ENCODE results near the gene TIMP2. TPM values are rescaled to one million over a fixed set of nuclear protein-coding genes. Genes with fewer than 3 reads are reported as not detected.
A peak's percentile ranks its signal among the peaks of the same experiment; 100 is the strongest.

TIMP2 gene
- total and polyA plus RNA-seq, 2 of the 13 experiments (the other 11 are each of a cell fraction or from before 2014, with no cell fraction given), result 3.8 to 8.5 TPM

DNA sequence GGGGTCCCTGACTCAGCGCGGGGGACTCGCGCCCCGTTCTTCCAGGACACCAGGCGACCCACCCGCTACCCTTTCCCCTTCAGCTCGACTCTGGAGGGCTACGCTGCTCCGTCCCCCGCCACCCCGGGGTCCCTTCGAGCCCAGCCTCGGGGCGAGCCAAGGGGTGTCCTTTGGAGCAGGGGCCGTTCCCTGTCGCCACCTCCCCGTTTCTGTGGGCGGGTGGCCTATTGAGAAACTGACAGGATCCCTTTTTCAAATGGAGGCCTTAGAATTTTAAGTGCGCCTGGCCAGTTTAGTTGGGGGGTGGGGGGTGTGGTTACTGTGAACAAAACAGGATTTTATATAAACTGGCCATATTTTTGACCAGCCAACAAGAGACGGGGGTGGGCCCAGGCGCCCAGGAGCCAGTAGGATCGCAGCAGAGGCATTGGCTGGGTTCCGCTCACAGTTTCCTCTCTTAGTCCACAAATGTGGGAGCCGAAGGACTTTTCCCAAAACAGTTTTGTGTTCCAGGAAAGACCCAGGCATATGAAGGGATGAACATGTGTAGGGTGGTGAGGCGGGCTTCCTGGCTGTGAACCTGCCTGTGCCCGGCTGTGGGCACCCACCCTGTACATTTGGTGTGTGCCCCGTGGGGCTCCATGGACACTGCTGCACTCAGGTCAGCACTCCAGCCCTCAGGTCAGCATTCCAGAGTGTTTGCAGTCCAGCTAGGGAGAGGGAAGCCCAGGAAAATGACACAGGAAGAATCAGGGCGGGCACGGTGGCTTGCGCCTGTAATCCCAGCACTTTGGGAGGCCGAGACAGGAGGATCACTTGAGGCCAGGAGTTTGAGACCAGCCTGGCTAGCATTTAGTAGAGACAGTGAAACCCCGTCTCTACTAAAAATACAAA, 722 bp upstream of the TIMP2 start (continued):
- TF ChIP-seq AGO1 (IDR thresholded peaks at IDR 0.05; ENCODE audit: low read depth, low read length, poor library complexity, severe bottlenecking) (no peak), ZNF549 (CRISPR knock-in tag; IDR thresholded peaks at IDR 0.05) (no peak), TMF1 (CRISPR knock-in tag; IDR thresholded peaks at IDR 0.05; ENCODE audit: low read depth) (no peak), ZFX (CRISPR knock-in tag; IDR thresholded peaks at IDR 0.05; ENCODE audit: low read depth) (peak; percentile 64), PHF8 (CRISPR knock-in tag; IDR thresholded peaks at IDR 0.05) (no peak; the same call in 1 of the 2 replicates), NCOR1 (IDR thresholded peaks at IDR 0.05; ENCODE audit: borderline replicate concordance, low read length) (no peak), POLR2A (IDR thresholded peaks at IDR 0.05; ENCODE audit: insufficient read depth in 1 of 2, low read depth in 2 of 2, low read length in 2 of 2) (peak in 1 of 2 experiments; percentile 48; a peak in 1 of 4 replicates), ELF3 (CRISPR knock-in tag; IDR thresholded peaks at IDR 0.05) (peak; percentile 32; the same call in 1 of the 2 replicates)
- TF ChIP-seq, protein P1, sequence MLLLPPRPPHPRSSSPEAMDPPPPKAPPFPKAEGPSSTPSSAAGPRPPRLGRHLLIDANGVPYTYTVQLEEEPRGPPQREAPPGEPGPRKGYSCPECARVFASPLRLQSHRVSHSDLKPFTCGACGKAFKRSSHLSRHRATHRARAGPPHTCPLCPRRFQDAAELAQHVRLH (CRISPR knock-in tag; IDR thresholded peaks at IDR 0.05; ENCODE audit: borderline replicate concordance, low read depth), result peak; percentile 56; the same call in 1 of the 2 replicates
- TF ChIP-seq, protein P2, sequence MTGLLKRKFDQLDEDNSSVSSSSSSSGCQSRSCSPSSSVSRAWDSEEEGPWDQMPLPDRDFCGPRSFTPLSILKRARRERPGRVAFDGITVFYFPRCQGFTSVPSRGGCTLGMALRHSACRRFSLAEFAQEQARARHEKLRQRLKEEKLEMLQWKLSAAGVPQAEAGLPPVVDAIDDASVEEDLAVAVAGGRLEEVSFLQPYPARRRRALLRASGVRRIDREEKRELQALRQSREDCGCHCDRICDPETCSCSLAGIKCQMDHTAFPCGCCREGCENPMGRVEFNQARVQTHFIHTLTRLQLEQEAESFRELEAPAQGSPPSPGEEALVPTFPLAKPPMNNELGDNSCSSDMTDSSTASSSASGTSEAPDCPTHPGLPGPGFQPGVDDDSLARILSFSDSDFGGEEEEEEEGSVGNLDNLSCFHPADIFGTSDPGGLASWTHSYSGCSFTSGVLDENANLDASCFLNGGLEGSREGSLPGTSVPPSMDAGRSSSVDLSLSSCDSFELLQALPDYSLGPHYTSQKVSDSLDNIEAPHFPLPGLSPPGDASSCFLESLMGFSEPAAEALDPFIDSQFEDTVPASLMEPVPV (CRISPR knock-in tag; IDR thresholded peaks at IDR 0.05), result no peak
- TF ChIP-seq, protein P3, sequence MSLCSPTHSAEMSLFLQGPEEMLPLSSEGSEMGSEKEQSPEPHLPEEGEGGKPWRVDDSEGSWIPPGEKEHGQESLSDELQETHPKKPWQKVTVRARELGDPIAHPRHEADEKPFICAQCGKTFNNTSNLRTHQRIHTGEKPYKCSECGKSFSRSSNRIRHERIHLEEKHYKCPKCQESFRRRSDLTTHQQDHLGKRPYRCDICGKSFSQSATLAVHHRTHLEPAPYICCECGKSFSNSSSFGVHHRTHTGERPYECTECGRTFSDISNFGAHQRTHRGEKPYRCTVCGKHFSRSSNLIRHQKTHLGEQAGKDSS (CRISPR knock-in tag; IDR thresholded peaks at IDR 0.05; ENCODE audit: borderline replicate concordance, low read depth), result no peak
- TF ChIP-seq, protein P4, sequence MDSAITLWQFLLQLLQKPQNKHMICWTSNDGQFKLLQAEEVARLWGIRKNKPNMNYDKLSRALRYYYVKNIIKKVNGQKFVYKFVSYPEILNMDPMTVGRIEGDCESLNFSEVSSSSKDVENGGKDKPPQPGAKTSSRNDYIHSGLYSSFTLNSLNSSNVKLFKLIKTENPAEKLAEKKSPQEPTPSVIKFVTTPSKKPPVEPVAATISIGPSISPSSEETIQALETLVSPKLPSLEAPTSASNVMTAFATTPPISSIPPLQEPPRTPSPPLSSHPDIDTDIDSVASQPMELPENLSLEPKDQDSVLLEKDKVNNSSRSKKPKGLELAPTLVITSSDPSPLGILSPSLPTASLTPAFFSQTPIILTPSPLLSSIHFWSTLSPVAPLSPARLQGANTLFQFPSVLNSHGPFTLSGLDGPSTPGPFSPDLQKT (CRISPR knock-in tag; IDR thresholded peaks at IDR 0.05; ENCODE audit: borderline replicate concordance), result no peak
- TF ChIP-seq, protein P5, sequence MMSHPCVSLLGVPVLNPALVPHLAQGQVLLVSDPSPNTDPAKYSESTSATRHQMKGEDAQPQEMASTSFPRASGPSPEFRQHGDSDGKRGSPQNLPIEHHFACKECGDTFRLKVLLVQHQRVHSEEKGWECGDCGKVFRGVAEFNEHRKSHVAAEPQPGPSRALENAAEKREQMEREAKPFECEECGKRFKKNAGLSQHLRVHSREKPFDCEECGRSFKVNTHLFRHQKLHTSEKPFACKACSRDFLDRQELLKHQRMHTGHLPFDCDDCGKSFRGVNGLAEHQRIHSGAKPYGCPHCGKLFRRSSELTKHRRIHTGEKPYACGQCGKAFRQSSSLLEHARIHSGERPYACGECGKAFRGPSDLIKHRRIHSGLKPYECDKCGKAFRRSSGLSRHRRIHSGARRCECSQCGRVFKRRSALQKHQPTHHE (CRISPR knock-in tag; IDR thresholded peaks at IDR 0.05; ENCODE audit: borderline replicate concordance), result no peak
- TF ChIP-seq, protein P6, sequence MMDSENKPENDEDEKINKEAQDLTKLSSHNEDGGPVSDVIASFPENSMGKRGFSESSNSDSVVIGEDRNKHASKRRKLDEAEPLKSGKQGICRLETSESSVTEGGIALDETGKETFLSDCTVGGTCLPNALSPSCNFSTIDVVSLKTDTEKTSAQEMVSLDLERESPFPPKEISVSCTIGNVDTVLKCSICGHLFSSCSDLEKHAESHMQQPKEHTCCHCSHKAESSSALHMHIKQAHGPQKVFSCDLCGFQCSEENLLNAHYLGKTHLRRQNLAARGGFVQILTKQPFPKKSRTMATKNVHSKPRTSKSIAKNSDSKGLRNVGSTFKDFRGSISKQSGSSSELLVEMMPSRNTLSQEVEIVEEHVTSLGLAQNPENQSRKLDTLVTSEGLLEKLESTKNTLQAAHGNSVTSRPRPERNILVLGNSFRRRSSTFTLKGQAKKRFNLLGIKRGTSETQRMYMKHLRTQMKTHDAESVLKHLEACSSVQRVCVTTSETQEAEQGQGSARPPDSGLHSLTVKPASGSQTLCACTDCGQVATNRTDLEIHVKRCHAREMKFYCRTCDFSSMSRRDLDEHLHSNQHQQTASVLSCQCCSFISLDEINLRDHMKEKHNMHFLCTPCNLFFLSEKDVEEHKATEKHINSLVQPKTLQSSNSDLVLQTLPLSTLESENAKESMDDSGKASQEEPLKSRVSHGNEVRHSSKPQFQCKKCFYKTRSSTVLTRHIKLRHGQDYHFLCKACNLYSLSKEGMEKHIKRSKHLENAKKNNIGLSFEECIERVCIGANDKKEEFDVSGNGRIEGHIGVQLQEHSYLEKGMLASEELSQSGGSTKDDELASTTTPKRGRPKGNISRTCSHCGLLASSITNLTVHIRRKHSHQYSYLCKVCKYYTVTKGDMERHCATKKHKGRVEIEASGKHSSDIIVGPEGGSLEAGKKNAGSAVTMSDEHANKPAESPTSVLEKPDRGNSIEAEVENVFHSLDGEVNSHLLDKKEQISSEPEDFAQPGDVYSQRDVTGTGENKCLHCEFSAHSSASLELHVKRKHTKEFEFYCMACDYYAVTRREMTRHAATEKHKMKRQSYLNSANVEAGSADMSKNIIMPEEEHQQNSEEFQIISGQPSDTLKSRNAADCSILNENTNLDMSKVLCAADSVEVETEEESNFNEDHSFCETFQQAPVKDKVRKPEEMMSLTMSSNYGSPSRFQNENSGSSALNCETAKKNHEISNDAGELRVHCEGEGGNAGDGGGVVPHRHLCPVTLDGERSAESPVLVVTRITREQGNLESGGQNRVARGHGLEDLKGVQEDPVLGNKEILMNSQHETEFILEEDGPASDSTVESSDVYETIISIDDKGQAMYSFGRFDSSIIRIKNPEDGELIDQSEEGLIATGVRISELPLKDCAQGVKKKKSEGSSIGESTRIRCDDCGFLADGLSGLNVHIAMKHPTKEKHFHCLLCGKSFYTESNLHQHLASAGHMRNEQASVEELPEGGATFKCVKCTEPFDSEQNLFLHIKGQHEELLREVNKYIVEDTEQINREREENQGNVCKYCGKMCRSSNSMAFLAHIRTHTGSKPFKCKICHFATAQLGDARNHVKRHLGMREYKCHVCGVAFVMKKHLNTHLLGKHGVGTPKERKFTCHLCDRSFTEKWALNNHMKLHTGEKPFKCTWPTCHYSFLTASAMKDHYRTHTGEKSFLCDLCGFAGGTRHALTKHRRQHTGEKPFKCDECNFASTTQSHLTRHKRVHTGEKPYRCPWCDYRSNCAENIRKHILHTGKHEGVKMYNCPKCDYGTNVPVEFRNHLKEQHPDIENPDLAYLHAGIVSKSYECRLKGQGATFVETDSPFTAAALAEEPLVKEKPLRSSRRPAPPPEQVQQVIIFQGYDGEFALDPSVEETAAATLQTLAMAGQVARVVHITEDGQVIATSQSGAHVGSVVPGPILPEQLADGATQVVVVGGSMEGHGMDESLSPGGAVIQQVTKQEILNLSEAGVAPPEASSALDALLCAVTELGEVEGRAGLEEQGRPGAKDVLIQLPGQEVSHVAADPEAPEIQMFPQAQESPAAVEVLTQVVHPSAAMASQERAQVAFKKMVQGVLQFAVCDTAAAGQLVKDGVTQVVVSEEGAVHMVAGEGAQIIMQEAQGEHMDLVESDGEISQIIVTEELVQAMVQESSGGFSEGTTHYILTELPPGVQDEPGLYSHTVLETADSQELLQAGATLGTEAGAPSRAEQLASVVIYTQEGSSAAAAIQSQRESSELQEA (CRISPR knock-in tag; IDR thresholded peaks at IDR 0.05; ENCODE audit: not compliant biosample characterization), result no peak
